OCI-LY7 (cell line): Measurements from ENCODE around the gene ZNF143. TPM values are rescaled to one million over a fixed set of nuclear protein-coding genes. Genes with fewer than 3 reads are reported as not detected.
A peak's percentile ranks its signal among the peaks of the same experiment; 100 is the strongest.

Experiments used
- BruUV-seq: library from RNA; stranded (reverse); fragments of 400-500 nt; replicated peaks from 2 replicates; lab custom pipeline; 2021; lab: Mats Ljungman, UMichigan
- CTCF ChIA-PET: fragments of 300-600 bp; sonication (Branson Sonifier 250); formaldehyde crosslinking; loops from one replicate; lab custom pipeline; 2022; ENCODE audit warnings: antibody characterized with exemption; ENCODE audit not compliant: unreplicated experiment; lab: Charles Lee
- POLR2A ChIA-PET: fragments of 300-600 bp; sonication (Branson Sonifier 250); formaldehyde crosslinking; loops from one replicate; lab custom pipeline; 2022; ENCODE audit warnings: antibody characterized with exemption; lab: Charles Lee
- DNase-seq: peaks from one replicate; pipeline ENCODE4 v3.0.0-alpha.2; 2015; ENCODE audit warnings: low spot score
- H2AFZ ChIP-seq: fragments of 200-600 bp; sonication (generic), shearing (Covaris generic); 2 replicates; pipeline ENCODE4 v1.6.1; 2014; ENCODE audit warnings: mild to moderate bottlenecking, antibody characterized with exemption, low read length, moderate library complexity
- H3K27ac ChIP-seq: fragments of 200-600 bp; sonication (generic); 2 replicates; pipeline ENCODE4 v1.5.1; 2014; ENCODE audit warnings: mixed run types, low read depth, mild to moderate bottlenecking, moderate library complexity, low read length, inconsistent platforms; ENCODE audit not compliant: poor library complexity, severe bottlenecking
- H3K36me3 ChIP-seq: fragments of 200-600 bp; sonication (generic); 2 replicates; pipeline ENCODE4 v1.6.1; 2014; ENCODE audit warnings: mild to moderate bottlenecking, antibody characterized with exemption, low read length, moderate library complexity, mixed read lengths; ENCODE audit not compliant: insufficient read depth
- H3K4me1 ChIP-seq: fragments of 200-600 bp; sonication (generic); 2 replicates; pipeline ENCODE4 v1.5.1; 2014; ENCODE audit warnings: mild to moderate bottlenecking, low read length; ENCODE audit not compliant: insufficient read depth, poor library complexity, severe bottlenecking
- H3K4me2 ChIP-seq: fragments of 200-600 bp; sonication (generic); 2 replicates; pipeline ENCODE4 v1.6.1; 2014; ENCODE audit warnings: mild to moderate bottlenecking, low read length
- H3K4me3 ChIP-seq: fragments of 200-600 bp; sonication (generic); 2 replicates; pipeline ENCODE4 v1.5.1; 2014; ENCODE audit warnings: mild to moderate bottlenecking, low read depth, low read length; ENCODE audit not compliant: poor library complexity, severe bottlenecking
- H3K79me2 ChIP-seq: fragments of 200-600 bp; sonication (generic); 2 replicates; pipeline ENCODE4 v1.6.1; 2016; ENCODE audit warnings: low read depth, mild to moderate bottlenecking, low read length, moderate library complexity, mixed read lengths; ENCODE audit not compliant: insufficient read depth
- H3K9me2 ChIP-seq: fragments of 200-600 bp; sonication (generic); 2 replicates; pipeline ENCODE4 v1.6.1; 2016; ENCODE audit warnings: mild to moderate bottlenecking, low read length, mixed read lengths; ENCODE audit not compliant: insufficient read depth
- H3K9me3 ChIP-seq: fragments of 200-600 bp; sonication (generic); 2 replicates; pipeline ENCODE4 v1.6.1; 2014; ENCODE audit warnings: mild to moderate bottlenecking, mixed run types, low read length, mixed read lengths
- H4K20me1 ChIP-seq: fragments of 200-600 bp; sonication (generic); 2 replicates; pipeline ENCODE4 v1.6.1; 2014; ENCODE audit warnings: mild to moderate bottlenecking, antibody characterized with exemption, low read length, moderate library complexity, mixed read lengths; ENCODE audit not compliant: insufficient read depth
- CTCF ChIP-seq: fragments of 200-600 bp; sonication (generic); conservative IDR thresholded peaks from 2 replicates; pipeline ENCODE4 v1.5.1; 2014; ENCODE audit warnings: mild to moderate bottlenecking, antibody characterized with exemption, low read length, moderate library complexity, mixed read lengths
- EZH2phosphoT487 ChIP-seq: fragments of 200-600 bp; sonication (generic); IDR thresholded peaks from 2 replicates; pipeline ENCODE4 v1.6.1; 2018; ENCODE audit warnings: low read depth, borderline replicate concordance, mild to moderate bottlenecking, mixed run types, antibody characterized with exemption, low read length, moderate library complexity, mixed read lengths
- intact Hi-C: fragments of 100-400 bp; cut with micrococcal nuclease; formaldehyde crosslinking; loops from one replicate; pipeline ENCODE4 v1.10.0; 2022; ENCODE audit not compliant: unreplicated experiment
- total RNA-seq, 2 experiments: library from RNA; depleted of rRNA in 1 of 2; stranded (reverse); fragments of >200 nt in 1 of 2; shearing (Covaris generic) in 1 of 2; gene quantifications; 2 replicates each; pipeline ENCODE4 v1.2.3, GENCODE V29; 2014 to 2022

The ZNF143 gene
- total RNA-seq, 2 experiments from 2014 or later, result 25.0 to 28.4 TPM

- H3K4me3 ChIP-seq, result peak overlapping the region; percentile 82
- H3K9me2 ChIP-seq, result no peaks in the 10 kb centered on the region
- DNase-seq, result peak; percentile 26
- no peak overlapping the region; the same call in 1 of the 2 replicates for H2AFZ ChIP-seq
- no peaks in the 10 kb centered on the region for H4K20me1 ChIP-seq
- H3K4me1 ChIP-seq, result peaks cover 28% of the 10 kb centered on the region
- peak overlapping the region; percentile 97 for H3K27ac ChIP-seq
- POLR2A ChIA-PET, result interaction anchor here (0.6 to 1.5 kb wide), 7 partner anchors 8 to 608 kb away, joined by 3 to 5 read pairs (median 3); no protein-coding TSS in a partner anchor
- CTCF ChIA-PET, result no interaction called here
- intact Hi-C loops, result loop anchor here (5.0 kb wide), 1 partner anchor 550 kb away; the partner anchor contains the start of gene AKIP1
- H3K79me2 ChIP-seq, result peaks cover 55% of the 10 kb centered on the region
- H3K36me3 ChIP-seq, result no peaks in the 10 kb centered on the region
- peak overlapping the region; percentile 100 for H3K4me2 ChIP-seq
- no TSS peak for BruUV-seq
- H3K9me3 ChIP-seq, result no peaks in the 10 kb centered on the region
- no peak for TF ChIP-seq EZH2phosphoT487
- TF ChIP-seq CTCF, result no peak
Measured at GRCh38 chr11:9462172-9462799, 1.5 kb downstream of the ZNF143 start.

GRCh38 chr11:9462806-9463537 lies 2.2 kb downstream of the ZNF143 start:
- Histone ChIP-seq H3K27ac (peak overlapping the region; percentile 20), H3K9me3 (no peaks in the 10 kb centered on the region), H2AFZ (peak overlapping the region; percentile 8; the same call in 1 of the 2 replicates), H3K36me3 (no peaks in the 10 kb centered on the region), H4K20me1 (no peaks in the 10 kb centered on the region), H3K4me1 (peaks cover 28% of the 10 kb centered on the region), H3K9me2 (no peaks in the 10 kb centered on the region), H3K4me3 (peak overlapping the region; percentile 82), H3K4me2 (peak overlapping the region; percentile 100), H3K79me2 (peaks cover 55% of the 10 kb centered on the region)
- intact Hi-C loops, result loop anchor here (5.0 kb wide), 1 partner anchor 551 kb away; the partner anchor contains the start of gene AKIP1
- ChIA-PET POLR2A (no interaction called here), CTCF (no interaction called here)
- DNase-seq, result no peak
- TF ChIP-seq EZH2phosphoT487 (no peak), CTCF (no peak)
- BruUV-seq, result no TSS peak
